GM10248 (cell line): Measurements from ENCODE around the gene RNF220.
"Not testable (repeated sequence)": the region's sequence is repeated elsewhere in the genome, so short reads cannot be mapped to it uniquely, and the experiment has no call there.

Source experiments
- CTCF ChIA-PET: fragments of 300-600 bp; sonication (Branson Sonifier 250); formaldehyde crosslinking; extraction: SDS; loops from one replicate; lab custom pipeline; 2021; ENCODE audit warnings: antibody characterized with exemption; lab: Yijun Ruan, JAX
- POLR2A ChIA-PET: fragments of 350-650 bp; sonication (Branson Sonifier 250); formaldehyde crosslinking; extraction: SDS; loops from one replicate; lab custom pipeline; 2020; ENCODE audit warnings: antibody characterized with exemption; lab: Yijun Ruan, JAX
- DNase-seq: peaks from one replicate; pipeline ENCODE4 v3.0.0; 2012; ENCODE audit errors: extremely low spot score
- TF ChIP-seq, protein P1 (sequence below): IDR thresholded peaks from 2 replicates; pipeline ENCODE4 v1.5.1; 2012; ENCODE audit warnings: mild to moderate bottlenecking, low read depth; ENCODE audit errors: extremely low read depth, missing control alignments, control extremely low read depth

The RNF220 gene

GRCh38 chr1:44696789-44697345 is 291.8 kb downstream of the RNF220 start:
- TF ChIP-seq, protein P1, sequence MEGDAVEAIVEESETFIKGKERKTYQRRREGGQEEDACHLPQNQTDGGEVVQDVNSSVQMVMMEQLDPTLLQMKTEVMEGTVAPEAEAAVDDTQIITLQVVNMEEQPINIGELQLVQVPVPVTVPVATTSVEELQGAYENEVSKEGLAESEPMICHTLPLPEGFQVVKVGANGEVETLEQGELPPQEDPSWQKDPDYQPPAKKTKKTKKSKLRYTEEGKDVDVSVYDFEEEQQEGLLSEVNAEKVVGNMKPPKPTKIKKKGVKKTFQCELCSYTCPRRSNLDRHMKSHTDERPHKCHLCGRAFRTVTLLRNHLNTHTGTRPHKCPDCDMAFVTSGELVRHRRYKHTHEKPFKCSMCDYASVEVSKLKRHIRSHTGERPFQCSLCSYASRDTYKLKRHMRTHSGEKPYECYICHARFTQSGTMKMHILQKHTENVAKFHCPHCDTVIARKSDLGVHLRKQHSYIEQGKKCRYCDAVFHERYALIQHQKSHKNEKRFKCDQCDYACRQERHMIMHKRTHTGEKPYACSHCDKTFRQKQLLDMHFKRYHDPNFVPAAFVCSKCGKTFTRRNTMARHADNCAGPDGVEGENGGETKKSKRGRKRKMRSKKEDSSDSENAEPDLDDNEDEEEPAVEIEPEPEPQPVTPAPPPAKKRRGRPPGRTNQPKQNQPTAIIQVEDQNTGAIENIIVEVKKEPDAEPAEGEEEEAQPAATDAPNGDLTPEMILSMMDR: no peak
- DNase-seq: no peak
- ChIA-PET CTCF (interaction anchor here (0.8 to 8.4 kb wide), 10 partner anchors 10 to 44 kb away, joined by 3 to 69 read pairs (median 6); partner anchors contain the start of gene ARMH1), POLR2A (interaction anchor here (1.0 to 4.4 kb wide), 2 partner anchors 24 to 78 kb away, joined by 3 to 28 read pairs; partner anchors contain the start of gene RPS8)

- ChIA-PET POLR2A (interaction anchor here (4.4 kb wide), 1 partner anchor 23 kb away, joined by 28 read pairs; no protein-coding TSS in a partner anchor), CTCF (interaction anchor here (1.3 to 8.4 kb wide), 3 partner anchors 9 to 46 kb away, joined by 6 to 69 read pairs (median 23); no protein-coding TSS in a partner anchor)
- TF ChIP-seq, protein P1: no peak
- DNase-seq: no peak
These were observed 293.1 kb downstream of the RNF220 start for GRCh38 chr1:44698138-44698537.

DNA sequence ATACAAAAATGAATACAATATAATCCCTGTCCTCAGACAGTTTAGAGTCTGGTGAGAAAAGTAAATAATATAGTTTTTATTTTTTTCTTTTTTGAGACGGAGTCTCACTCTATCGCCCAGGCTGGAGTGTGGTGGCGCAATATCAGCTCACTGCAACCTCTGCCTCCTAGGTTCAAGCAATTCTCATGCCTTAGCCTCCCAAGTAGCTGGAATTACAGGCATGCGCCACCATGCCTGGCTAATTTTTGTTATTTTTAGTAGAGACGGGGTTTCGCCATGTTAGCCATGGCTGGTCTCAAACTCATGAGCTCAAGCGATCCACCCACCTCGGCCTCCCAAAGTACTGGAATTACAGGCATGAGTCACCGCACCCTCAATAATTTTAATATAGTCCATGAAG is 294.3 kb downstream of the RNF220 start:
- POLR2A ChIA-PET, DNase-seq: not testable (repeated sequence)
- CTCF ChIA-PET: interaction anchor here (8.4 kb wide), 1 partner anchor 15 kb away, joined by 69 read pairs; no protein-coding TSS in a partner anchor

DNA sequence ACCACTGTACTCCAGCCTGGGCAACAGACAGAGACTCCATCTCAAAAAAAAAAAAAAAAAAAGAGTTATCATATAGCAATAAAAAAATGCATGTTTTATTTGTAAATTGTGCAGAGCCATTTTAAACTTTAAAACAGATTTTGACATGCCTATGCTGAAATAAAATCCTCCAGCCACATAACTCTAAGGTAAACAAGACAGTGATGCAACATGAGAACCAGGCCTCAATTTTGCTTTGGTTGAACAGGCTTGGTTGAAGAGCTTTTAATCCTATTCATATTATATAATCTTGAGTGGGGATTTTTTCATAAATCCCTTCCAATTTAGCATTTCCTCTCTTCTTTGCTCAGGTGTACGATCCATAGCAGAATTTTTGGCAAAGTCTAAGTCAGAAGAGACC is 295.5 kb downstream of the RNF220 start:
- no peak for DNase-seq
- CTCF ChIA-PET: interaction anchor here (1.0 kb wide), 2 partner anchors 12 to 36 kb away, joined by 3 read pairs; no protein-coding TSS in a partner anchor
- POLR2A ChIA-PET: no interaction called here
- TF ChIP-seq, protein P1: no peak

DNA sequence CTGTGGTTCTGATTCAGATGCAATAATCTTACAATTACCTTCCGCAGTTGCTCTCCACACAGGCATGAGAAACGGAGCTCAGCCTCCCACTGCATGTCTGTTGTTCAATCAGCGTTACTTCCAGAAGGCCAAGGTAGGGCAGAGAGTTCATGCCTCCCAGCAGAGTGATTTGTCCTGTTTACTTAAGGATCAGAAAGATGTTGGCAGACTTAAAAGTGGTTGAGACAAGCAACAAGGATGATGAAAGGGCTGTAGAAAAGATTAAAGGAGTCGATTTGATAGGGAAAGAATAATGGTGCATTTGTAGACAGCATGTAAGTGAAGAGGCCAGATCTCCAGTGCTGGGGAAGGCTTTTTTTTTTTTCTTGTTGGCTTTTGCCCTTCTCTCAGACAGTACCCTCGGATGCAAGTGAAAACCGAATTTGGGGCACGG is 296.1 kb downstream of the RNF220 start:
- TF ChIP-seq, protein P1: no peak
- ChIA-PET POLR2A (interaction anchor here (0.6 kb wide), 1 partner anchor 1392 kb away, joined by 11 read pairs; no protein-coding TSS in a partner anchor), CTCF (interaction anchor here (0.7 to 1.0 kb wide), 3 partner anchors 12 to 49 kb away, joined by 3 read pairs; no protein-coding TSS in a partner anchor)
- DNase-seq: no peak
